ENCODE measurements around the gene RAD52. TPM values are rescaled to one million over a fixed set of nuclear protein-coding genes. Genes with fewer than 3 reads are reported as not detected.
A peak's percentile ranks its signal among the peaks of the same experiment; 100 is the strongest.

The RAD52 gene
- total RNA-seq: 42.9 TPM

GRCh38 chr12:949453-950191 lies at the start of gene RAD52:
Gene RAD52, minus strand, starts transcription at chr12:949694. Its CDS starts 16,636 bp downstream, at chr12:933058.
- DNase-seq: peak; percentile 100

GRCh38 chr12:998020-998874 lies 48.8 kb upstream of the RAD52 start:
- DNase-seq: no peak

- DNase-seq: no peak
These were observed 48.0 kb upstream of the RAD52 start for GRCh38 chr12:997505-997904.

- no peak for DNase-seq
These were observed 47.4 kb upstream of the RAD52 start for GRCh38 chr12:996881-997280.

- no peak for DNase-seq
These were observed 43.2 kb upstream of the RAD52 start for GRCh38 chr12:992647-993046.

- peak; percentile 39 for DNase-seq
These were observed 42.1 kb upstream of the RAD52 start for GRCh38 chr12:991350-992333.

GRCh38 chr12:990661-991349 lies 41.3 kb upstream of the RAD52 start, which contains the start of gene ERC1:
Gene ERC1, plus strand, starts transcription at chr12:991223. Its CDS starts 36,681 bp downstream, at chr12:1027904.
- peak; percentile 95 for DNase-seq

GRCh38 chr12:989751-990660 lies 40.5 kb upstream of the RAD52 start:
- peak; percentile 81 for DNase-seq

GRCh38 chr12:989051-989450 lies 39.6 kb upstream of the RAD52 start:
- DNase-seq: no peak

- DNase-seq: no peak
These were observed 39.2 kb upstream of the RAD52 start for GRCh38 chr12:988646-989045.

GRCh38 chr12:981961-982360 lies 32.5 kb upstream of the RAD52 start:
- DNase-seq: no peak

GRCh38 chr12:981176-981828 lies 31.8 kb upstream of the RAD52 start:
- no peak for DNase-seq

GRCh38 chr12:979349-979748 lies 29.9 kb upstream of the RAD52 start:
- DNase-seq: no peak

GRCh38 chr12:977156-977555 lies 27.7 kb upstream of the RAD52 start:
- no peak for DNase-seq

- DNase-seq: no peak
These were observed 27.1 kb upstream of the RAD52 start for GRCh38 chr12:976644-977043.

- DNase-seq: no peak
These were observed 24.9 kb upstream of the RAD52 start for GRCh38 chr12:974271-974862.

- DNase-seq: no peak
These were observed 22.5 kb upstream of the RAD52 start for GRCh38 chr12:971991-972390.

GRCh38 chr12:969821-970220 lies 20.3 kb upstream of the RAD52 start:
- no peak for DNase-seq

GRCh38 chr12:968545-968944 lies 19.1 kb upstream of the RAD52 start:
- DNase-seq: no peak
